SIG-M5 treated with dmso at 0.1 percent for 504 hours (cell line): ENCODE data around the gene CLPTM1L.
"Not testable (repeated sequence)": the region's sequence is repeated elsewhere in the genome, so short reads cannot be mapped to it uniquely, and the experiment has no call there.

Source experiments
- DNase-seq: peaks from one replicate; lab custom pipeline; 2025; ENCODE audit not compliant: unreplicated experiment; lab: John Stamatoyannopoulos, UW

CLPTM1L gene

DNA sequence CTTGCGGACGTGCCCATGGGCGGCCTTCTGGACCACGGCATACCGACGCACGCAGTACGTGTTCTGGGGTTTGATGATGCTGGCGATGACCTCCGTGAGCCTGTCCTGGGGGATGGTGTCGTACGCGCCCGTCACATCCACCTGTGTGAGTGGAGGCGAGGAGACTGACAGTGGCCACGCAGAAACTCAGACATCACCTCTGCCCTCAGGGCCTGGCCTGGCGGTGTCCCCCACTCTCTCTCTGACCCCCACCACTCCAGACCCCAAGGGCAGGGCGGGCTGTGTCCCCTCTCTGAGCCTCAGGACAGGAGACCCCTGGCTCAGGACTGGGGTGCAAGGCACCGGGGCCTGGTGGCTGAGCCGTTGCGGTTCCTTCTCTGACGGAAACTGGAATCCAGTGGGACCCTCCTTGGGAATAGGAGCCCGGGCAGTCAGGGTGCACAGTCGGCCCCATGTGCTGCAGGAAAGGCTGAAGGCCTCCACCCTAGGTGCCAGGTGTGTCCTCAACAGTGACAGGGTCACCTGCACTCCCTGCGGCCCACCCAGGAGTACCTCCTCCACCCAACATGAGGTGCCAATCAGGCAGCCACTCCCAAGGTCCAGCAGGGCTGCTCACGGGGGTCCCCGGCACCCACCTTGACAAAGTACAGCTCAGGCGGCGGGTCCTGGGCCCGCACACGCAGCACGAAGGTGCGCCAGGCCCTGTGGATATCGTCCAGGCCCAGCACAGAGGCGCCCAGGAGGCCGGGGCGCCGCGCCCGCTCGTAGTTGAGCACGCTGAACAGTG, 66.0 kb downstream of the CLPTM1L start:
- no peak for DNase-seq

GRCh38 chr5:1278216-1278615, 66.7 kb downstream of the CLPTM1L start:
- DNase-seq, result no peak

- DNase-seq, result no peak
These were observed 67.1 kb downstream of the CLPTM1L start for GRCh38 chr5:1277781-1278180.

GRCh38 chr5:1277331-1277730, 67.6 kb downstream of the CLPTM1L start:
- no peak for DNase-seq

- DNase-seq, result no peak
These were observed 68.0 kb downstream of the CLPTM1L start for GRCh38 chr5:1276930-1277329.

- not testable (repeated sequence) for DNase-seq
These were observed 69.2 kb downstream of the CLPTM1L start for GRCh38 chr5:1275397-1276391.

- no peak for DNase-seq
These were observed 70.4 kb downstream of the CLPTM1L start for GRCh38 chr5:1274471-1274870.

DNA sequence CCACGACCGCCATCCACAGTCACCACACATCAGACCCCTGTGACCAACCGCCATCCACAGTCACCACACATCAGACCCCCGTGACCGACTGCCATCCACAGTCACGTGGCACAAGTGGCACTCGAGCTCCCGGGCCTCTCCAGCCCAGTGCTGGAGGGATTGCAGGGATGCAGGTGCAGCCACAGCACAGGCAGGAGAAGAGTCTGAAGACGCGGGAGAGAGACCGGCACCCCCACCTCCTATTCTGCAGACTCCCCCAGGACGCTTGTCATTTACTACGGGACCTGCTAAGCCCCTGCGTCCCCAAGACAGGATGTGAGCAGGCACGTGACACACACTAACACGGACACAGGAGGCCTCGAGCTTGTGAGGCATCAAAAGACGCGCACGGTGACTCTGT, 71.2 kb downstream of the CLPTM1L start:
- DNase-seq, result no peak

GRCh38 chr5:1272201-1272600, 72.7 kb downstream of the CLPTM1L start:
- no peak for DNase-seq

- no peak for DNase-seq
These were observed 73.7 kb downstream of the CLPTM1L start for GRCh38 chr5:1270933-1271914.

DNA sequence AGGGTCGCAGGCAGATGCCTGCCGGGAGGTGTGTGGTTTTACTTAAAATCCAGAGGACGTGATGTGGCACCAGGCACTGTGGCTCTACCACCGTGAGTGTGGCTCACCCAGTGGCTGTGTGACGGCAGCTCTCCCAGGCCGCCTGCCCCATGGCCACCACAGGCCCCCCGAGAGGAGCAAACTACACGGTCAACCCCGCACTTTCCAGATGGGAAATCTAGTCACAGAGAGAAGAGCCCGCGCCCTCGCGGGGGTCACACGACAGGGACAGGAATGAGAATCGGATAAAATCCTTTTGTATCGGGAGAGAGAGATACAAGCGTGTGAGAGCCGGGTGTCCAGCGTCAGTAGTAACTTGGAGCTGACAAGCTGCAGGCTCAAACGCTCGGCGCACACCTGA, 74.5 kb downstream of the CLPTM1L start:
- no peak for DNase-seq

GRCh38 chr5:1268666-1269065, 76.2 kb downstream of the CLPTM1L start:
- DNase-seq, result no peak

DNA sequence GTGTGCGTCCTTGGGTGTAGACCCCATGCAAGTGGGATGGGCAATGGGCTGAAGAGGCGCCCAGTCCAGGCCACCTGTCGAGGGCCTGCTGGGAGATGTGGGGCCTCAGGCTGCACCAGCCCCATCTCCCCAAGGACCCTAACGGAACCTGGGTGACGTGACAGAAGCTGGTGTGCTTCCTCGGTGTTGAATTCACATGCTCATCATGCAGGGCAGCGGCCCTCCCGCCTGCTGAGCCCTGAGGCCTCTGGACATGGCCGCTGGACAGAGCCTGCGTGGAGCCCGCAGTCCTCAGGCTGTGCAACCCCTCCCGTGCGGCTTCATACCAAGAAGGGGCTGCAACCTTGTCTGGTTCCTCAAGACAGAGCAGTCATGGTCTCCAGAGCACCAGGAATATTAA, 76.8 kb downstream of the CLPTM1L start:
- DNase-seq, result no peak
